Measurements from ENCODE around the gene TMLHE.

DNA sequence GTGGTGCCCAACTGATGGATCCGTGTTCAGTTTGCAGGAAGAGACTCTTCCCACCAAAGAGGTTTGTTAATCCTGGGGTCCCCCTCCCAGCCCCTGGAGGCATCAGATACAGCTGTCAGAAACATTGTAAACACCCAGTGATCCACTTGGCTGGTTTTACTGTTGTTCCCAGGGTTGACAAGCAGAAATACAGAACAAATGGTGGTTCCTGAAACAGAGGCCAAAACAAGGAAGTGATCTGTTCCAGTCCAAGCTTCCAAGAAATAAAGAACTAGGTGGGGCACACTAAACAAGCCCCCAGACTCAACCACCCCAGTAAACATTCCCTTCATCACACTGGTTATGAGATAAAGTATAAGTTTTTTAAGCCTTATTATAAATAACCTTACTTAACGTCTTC, 1.4 kb downstream of the TMLHE start:
- TF ChIP-seq KLF6 (CRISPR knock-in tag; IDR thresholded peaks at IDR 0.05): no peak
- no peak for TF ChIP-seq AHR (CRISPR knock-in tag; IDR thresholded peaks at IDR 0.05)
